Activated naive CD8-positive, alpha-beta T cell treated with anti-CD3 and anti-CD28 coated beads for 36 hours (primary cell): Measurements from ENCODE around the gene AICDA. TPM values are rescaled to one million over a fixed set of nuclear protein-coding genes. Genes with fewer than 3 reads are reported as not detected.
"Not testable (repeated sequence)": the region's sequence is repeated elsewhere in the genome, so short reads cannot be mapped to it uniquely, and the experiment has no call there.

Experiments
- DNase-seq: peaks from one replicate; pipeline ENCODE4 v3.0.0; 2021
- H3K27ac Mint-ChIP-seq: one replicate; pipeline ENCODE4 v1.8.0; 2022; ENCODE audit warnings: mild to moderate bottlenecking, moderate library complexity, mixed read lengths
- H3K27me3 Mint-ChIP-seq: one replicate; pipeline ENCODE4 v1.8.0; 2022; ENCODE audit warnings: mild to moderate bottlenecking, mixed read lengths
- H3K36me3 Mint-ChIP-seq: one replicate; pipeline ENCODE4 v1.8.0; 2021; ENCODE audit warnings: mild to moderate bottlenecking, mixed read lengths
- H3K4me1 Mint-ChIP-seq: one replicate; pipeline ENCODE4 v1.8.0; 2021; ENCODE audit warnings: mixed read lengths
- H3K4me3 Mint-ChIP-seq: one replicate; pipeline ENCODE4 v1.8.0; 2022; ENCODE audit warnings: mild to moderate bottlenecking, moderate library complexity, mixed read lengths
- H3K9me3 Mint-ChIP-seq: one replicate; pipeline ENCODE4 v1.8.0; 2022; ENCODE audit warnings: mixed read lengths
- total RNA-seq, 2 experiments: library from RNA; stranded (reverse); gene quantifications; one replicate each; pipeline ENCODE4 v1.2.3, GENCODE V29; 2021

Gene AICDA
- not detected for total RNA-seq

DNA sequence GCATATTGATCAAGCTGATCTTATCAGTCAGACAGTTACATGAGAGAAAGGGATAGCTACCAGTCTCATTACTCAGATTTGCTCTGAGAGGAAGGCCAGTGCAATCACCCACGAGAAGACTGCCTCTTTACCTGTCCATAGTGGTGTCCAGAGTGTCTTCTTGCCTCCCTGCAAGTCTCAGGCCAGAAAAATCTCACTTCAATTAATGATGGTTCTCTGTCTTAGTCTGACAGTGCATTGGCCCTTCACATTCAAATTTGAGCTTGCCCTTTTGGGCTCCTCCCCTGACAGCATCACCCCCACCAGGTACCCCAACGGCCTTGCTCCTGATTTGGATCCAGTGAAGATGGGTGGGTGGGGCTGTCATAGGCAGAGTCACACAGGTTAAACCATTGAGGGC is at the start of gene AICDA:
Gene AICDA (minus strand): TSS at position 231 of the 400 bp plus-strand sequence. CDS start 92 bp downstream, at position 139.
- Mint-ChIP-seq H3K4me1 (peaks cover 8% of the 10 kb centered on the region), H3K36me3 (no peaks in the 10 kb centered on the region), H3K27ac (no peak within 1 kb of the TSS), H3K9me3 (peaks cover 2% of the 10 kb centered on the region), H3K27me3 (no peaks in the 10 kb centered on the region), H3K4me3 (no peak within 1 kb of the TSS)
- no peak for DNase-seq

DNA sequence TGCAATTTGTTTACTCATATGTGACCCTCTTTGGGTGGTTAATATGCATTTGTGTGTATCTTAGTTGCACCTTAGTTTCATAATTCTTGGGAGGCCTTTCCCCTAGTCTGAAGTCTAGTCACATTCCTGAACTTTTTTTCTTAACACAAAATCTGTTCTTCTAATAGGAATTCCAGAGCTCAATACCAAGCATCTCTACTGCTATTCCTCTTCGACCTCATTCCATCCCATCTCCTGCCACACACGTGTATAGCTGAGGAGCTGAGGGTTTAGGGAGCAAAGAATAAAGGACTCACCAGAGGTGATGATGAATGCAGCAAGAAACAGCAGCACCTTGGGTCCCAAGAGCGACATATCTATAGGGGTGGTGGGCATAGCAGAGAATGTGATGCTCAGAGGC is 49.1 kb upstream of the AICDA start:
- H3K4me3 Mint-ChIP-seq: no peak overlapping the region
- no peak overlapping the region for H3K27ac Mint-ChIP-seq
- no peaks in the 10 kb centered on the region for H3K9me3 Mint-ChIP-seq
- no peaks in the 10 kb centered on the region for H3K27me3 Mint-ChIP-seq
- no peaks in the 10 kb centered on the region for H3K36me3 Mint-ChIP-seq
- DNase-seq: no peak
- H3K4me1 Mint-ChIP-seq: no peaks in the 10 kb centered on the region

DNA sequence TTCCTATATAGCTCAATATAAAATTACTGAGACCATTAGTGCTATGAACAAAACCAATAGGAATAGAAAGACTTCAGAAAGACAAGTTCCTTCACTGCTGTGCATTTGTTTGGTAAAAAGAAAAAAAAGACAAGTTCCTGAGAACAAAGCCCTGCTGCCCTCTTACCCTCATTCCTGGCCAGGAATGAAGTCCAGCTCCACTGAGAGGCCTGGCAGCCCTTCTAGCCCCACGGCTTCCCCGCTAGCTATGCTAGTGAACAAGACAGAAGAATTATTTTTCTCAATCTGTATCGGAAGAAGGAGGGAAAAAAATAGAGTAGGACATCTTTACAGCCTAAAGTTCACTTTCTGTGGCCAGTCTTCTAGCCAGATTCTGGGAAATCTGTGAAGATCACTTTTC is 48.4 kb upstream of the AICDA start:
- DNase-seq: no peak
- Mint-ChIP-seq H3K27ac (no peak overlapping the region), H3K27me3 (no peaks in the 10 kb centered on the region), H3K4me1 (no peaks in the 10 kb centered on the region), H3K36me3 (no peaks in the 10 kb centered on the region), H3K9me3 (no peaks in the 10 kb centered on the region), H3K4me3 (no peak overlapping the region)

DNA sequence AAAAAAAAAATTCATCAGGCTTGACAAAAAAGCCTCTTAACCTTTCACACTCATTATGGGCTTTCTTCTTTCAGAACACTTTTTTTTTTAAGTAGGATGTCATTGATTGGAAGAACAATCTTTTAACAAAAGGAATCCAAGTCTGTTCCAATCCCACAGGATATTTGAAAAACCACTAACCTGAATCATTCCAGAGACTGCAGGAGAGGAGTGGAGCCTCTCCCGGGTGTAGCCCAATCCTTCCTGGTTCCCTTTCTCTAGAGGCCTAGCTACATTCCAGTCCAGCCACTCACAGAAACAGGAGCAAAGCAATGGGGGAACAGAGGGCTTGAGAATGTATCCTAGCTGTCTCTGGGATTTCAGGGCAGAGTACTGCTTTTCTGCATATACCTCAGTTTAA is 45.7 kb upstream of the AICDA start:
- no peaks in the 10 kb centered on the region for H3K36me3 Mint-ChIP-seq
- H3K4me1 Mint-ChIP-seq: no peaks in the 10 kb centered on the region
- H3K27ac Mint-ChIP-seq: no peak overlapping the region

DNA sequence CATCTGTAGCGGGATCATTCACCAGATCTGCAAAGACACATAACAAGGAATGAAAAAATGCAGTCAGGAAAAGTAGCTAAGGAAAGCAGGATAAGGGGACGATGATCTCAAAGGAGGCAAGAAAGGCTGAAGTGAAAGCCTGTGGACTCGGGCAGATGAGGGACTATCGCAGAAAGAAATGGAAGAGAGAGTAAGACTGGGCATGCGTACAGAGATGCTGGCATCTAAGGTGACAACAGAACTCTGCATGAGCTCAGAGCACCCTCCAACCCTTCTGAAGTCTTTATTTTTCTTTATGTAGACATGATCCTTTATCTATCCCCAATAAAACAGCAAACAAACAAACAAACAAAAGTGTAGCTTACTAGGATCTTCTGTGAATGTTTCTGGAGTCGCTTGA is 42.8 kb upstream of the AICDA start:
- Mint-ChIP-seq H3K27ac (no peak overlapping the region), H3K27me3 (no peaks in the 10 kb centered on the region), H3K4me3 (no peak overlapping the region), H3K4me1 (no peaks in the 10 kb centered on the region), H3K36me3 (no peaks in the 10 kb centered on the region), H3K9me3 (no peaks in the 10 kb centered on the region)
- no peak for DNase-seq

More for the DNA sequence above, 45.7 kb upstream of the AICDA start:
- Mint-ChIP-seq H3K9me3 (no peaks in the 10 kb centered on the region), H3K4me3 (no peak overlapping the region), H3K27me3 (no peaks in the 10 kb centered on the region)
- DNase-seq: no peak

DNA sequence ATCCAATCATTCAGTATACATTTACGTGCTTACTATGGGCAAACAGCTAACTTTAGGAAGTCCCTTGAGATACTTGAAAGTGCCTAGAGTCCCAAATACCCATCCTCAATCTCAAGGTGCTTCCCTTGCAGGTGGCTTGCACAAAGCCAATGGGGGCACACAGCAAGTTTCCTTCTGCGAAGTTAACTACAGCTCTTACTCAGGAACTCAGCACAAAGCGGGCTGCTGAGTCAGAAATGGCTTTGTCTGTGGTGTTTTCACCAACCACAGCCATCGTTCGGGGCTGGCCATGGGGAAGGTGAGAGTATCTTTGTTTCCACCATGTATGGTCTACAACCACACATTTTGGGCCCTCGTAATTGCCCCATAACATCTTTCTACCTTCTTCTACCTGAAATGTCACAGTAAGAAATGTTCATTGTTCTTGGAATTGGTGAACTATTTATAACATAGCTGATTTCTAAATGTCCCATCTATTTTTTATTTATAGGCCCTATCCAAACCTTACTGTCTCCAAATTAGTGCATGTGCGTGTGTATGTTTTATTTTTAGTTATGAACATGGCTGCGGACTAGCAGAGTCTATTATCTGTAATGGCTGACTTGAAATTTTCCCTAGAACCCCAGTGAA is 36.0 kb upstream of the AICDA start:
- Mint-ChIP-seq H3K9me3 (peaks cover 2% of the 10 kb centered on the region), H3K4me1 (peaks cover 42% of the 10 kb centered on the region), H3K4me3 (no peak overlapping the region), H3K27ac (peak overlapping the region; percentile 68), H3K27me3 (no peaks in the 10 kb centered on the region), H3K36me3 (no peaks in the 10 kb centered on the region)
- peak; percentile 86 for DNase-seq

DNA sequence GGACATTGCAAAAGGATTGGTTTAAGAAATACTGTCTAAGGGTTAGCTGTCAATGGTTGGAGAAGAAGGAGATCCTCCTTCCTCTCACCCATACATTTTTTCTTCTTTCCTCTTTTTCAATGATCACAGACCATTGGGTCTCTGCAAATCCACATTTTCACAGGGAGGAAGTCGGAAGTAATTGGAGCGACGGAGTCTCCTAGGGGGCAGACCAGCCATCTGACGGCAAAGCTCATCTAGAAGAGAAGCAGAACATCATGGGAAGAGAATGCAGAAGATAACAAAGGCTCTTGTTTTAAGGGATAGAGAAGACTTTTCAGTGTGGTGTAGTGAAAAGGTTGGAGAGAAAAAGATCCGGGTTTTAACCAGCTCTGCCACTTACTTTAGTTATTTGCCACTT is 35.3 kb upstream of the AICDA start:
- Mint-ChIP-seq H3K4me1 (peaks cover 46% of the 10 kb centered on the region), H3K9me3 (peaks cover 5% of the 10 kb centered on the region), H3K27me3 (no peaks in the 10 kb centered on the region), H3K4me3 (no peak overlapping the region), H3K36me3 (no peaks in the 10 kb centered on the region), H3K27ac (no peak overlapping the region)
- DNase-seq: no peak

DNA sequence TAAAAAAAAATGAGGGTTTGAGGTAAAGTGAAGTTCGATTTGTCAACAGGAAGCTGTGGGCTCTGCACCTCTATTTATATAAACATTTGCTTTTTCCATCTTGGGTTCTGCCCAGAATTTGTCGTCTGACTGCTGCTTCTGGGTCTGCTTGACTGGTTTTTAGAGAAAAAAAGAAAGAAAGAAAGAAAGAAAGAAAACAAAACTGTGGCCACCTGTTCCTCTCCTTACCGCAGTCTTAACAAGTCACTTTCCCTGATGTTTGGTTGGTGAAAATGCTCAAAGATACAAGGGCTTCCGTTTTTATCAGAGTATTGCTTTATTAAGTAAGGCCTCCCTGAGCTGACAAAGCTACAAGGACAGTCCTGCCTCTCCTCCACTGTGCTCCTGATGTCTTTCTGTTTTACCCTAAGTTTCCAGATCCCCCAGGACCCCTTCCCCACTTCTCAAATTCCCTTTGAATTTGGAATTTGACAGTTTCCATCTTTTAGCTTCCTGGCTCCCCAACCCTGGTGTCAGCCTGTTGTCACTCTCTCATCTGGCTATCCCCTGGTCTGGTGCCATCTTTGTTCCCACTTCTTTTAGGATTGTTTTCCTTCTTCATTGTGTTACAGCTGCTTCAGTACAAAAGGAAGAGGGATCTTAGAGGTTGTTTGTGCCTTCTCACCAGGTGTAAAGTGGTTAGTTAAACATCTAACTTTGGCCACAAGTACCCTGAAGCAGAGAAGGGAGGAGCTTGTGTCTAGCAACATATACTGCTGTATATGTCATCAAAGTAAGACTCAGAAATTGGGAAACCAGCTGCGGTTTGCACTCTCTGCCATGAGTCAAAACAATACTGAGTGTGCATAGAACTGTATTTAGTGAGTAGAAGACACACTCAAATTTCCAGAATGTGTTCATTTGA is 31.9 kb upstream of the AICDA start:
- peaks cover 5% of the 10 kb centered on the region for H3K9me3 Mint-ChIP-seq
- peaks cover 43% of the 10 kb centered on the region for H3K4me1 Mint-ChIP-seq
- H3K27me3 Mint-ChIP-seq: no peaks in the 10 kb centered on the region
- H3K4me3 Mint-ChIP-seq: peak overlapping the region; percentile 62
- peak overlapping the region; percentile 88 for H3K27ac Mint-ChIP-seq
- peak; percentile 59 for DNase-seq
- H3K36me3 Mint-ChIP-seq: no peaks in the 10 kb centered on the region

DNA sequence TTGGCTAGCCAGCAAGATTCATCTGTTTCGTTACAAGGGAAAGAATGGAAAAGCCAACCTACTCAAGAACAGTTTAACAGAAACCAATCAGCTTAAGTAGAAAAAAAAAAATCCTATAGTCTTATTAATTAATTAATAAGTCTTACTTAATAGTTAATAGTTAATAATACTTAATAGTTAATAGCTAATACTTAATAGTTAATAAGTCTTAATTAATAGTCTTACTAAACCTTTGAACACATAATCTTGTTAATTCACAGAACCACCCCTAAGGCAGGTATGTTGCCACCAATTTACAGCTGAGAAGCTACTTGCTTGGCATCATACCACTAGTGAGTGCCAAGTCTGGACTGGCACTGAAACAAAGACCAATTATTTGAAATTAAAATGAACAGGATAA is 30.1 kb upstream of the AICDA start:
- no peaks in the 10 kb centered on the region for H3K36me3 Mint-ChIP-seq
- no peaks in the 10 kb centered on the region for H3K27me3 Mint-ChIP-seq
- H3K4me3 Mint-ChIP-seq: no peak overlapping the region
- peaks cover 5% of the 10 kb centered on the region for H3K9me3 Mint-ChIP-seq
- no peak overlapping the region for H3K27ac Mint-ChIP-seq
- peaks cover 28% of the 10 kb centered on the region for H3K4me1 Mint-ChIP-seq
- DNase-seq: no peak

DNA sequence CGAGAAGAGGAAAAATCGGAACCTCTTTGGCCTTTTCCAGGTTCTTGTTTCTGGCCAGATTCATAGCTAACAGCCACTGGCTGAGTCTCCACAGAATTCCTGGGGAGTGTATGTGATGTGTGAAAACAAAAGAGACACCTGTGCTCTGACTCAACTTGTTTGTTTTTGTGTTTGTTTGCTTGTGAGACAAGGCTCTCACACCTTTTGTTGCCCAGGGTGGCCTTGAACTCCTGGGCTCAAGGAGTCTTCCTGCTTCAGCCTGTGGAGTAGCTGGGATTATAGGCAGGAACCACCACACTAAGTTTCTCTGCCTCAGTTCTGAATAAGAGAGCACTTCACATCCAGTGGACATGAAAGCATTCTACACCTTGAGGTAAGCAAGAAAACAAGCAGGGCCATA is 27.3 kb upstream of the AICDA start:
- Mint-ChIP-seq H3K4me3 (no peak overlapping the region), H3K27ac (no peak overlapping the region), H3K36me3 (no peaks in the 10 kb centered on the region), H3K4me1 (peaks cover 15% of the 10 kb centered on the region), H3K9me3 (peaks cover 5% of the 10 kb centered on the region), H3K27me3 (no peaks in the 10 kb centered on the region)
- DNase-seq: no peak

DNA sequence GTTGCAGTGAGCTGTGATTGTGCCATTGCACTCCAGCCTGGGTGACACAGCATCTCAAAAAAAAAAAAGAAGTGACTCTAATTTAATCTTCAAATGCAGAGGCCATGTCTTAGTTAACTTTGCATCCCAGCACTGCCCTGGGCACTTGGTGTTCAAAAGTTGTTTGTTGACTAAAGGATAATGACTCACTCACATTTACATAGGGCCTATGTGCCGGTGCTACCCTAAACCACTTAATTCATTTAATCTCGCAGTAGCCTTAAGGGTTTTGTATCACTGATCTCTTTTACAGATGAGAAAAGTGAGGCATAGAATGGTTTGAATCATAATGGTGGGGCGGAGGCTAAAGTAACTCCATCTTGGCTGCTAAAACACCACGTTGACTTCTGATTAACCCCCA is 26.3 kb upstream of the AICDA start:
- Mint-ChIP-seq H3K4me1 (peaks cover 7% of the 10 kb centered on the region), H3K27ac (no peak overlapping the region), H3K27me3 (no peaks in the 10 kb centered on the region), H3K36me3 (no peaks in the 10 kb centered on the region), H3K4me3 (no peak overlapping the region), H3K9me3 (peaks cover 5% of the 10 kb centered on the region)
- DNase-seq: no peak

DNA sequence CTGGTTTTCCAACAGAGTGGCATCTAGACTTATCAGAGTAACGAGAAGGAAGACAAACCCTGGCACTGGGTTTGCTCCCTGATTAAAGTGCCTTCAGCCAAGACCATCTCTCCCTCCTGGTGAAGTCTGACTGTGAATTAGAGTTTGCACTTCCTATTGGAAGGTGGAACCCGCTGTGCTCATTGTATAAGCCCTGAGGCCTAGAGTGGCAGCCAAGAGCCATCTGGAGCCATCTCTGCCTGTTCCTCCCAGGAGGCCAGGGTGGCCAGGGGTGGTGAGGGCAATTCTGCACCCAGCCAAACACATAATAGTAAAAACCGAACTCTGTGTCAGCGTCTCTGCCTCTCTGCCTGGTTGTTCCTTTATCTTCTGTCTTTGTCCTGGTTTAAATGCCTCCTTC is 25.0 kb upstream of the AICDA start:
- Mint-ChIP-seq H3K4me3 (no peak overlapping the region), H3K27ac (no peak overlapping the region), H3K36me3 (no peaks in the 10 kb centered on the region), H3K4me1 (no peaks in the 10 kb centered on the region), H3K9me3 (no peaks in the 10 kb centered on the region), H3K27me3 (no peaks in the 10 kb centered on the region)
- no peak for DNase-seq

DNA sequence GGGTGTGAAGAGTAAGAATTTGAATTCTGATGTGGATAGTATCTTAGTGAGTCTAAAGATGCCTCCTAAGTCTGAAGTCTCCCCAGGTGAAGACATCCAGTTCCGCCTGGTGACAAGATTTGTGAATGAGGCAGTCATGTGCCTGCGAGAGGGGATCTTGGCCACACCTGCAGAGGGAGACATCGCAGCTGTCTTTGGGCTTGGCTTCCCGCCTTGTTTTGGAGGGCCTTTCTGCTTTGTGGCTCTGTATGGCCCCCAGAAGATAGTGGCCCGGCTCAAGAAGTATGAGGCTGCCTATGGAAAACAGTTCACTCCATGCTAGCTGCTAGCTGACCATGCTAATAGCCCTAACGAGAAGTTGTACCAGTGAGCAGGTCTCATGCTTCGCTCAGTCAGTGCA is 24.6 kb upstream of the AICDA start:
- no peak for DNase-seq
- Mint-ChIP-seq H3K27ac (no peak overlapping the region), H3K9me3 (no peaks in the 10 kb centered on the region), H3K4me1 (no peaks in the 10 kb centered on the region), H3K4me3 (no peak overlapping the region), H3K36me3 (no peaks in the 10 kb centered on the region), H3K27me3 (no peaks in the 10 kb centered on the region)

DNA sequence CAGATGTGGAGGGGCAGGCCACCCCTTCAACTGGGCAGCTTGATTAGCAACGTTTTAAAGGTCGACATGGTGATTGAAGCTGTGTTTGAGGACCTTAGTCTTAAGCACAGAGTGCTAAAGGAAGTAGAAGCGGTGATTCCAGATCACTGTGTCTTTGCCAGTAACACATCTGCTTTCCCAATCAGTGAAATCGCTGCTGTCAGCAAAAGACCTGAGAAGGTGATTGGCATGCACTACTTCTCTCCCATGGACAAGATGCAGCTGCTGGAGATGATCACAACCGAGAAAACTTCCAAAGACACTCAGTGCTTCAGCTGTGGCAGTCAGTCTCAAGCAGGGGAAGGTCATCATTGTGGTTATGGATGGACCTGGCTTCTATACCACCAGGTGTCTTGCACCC is 23.9 kb upstream of the AICDA start:
- Mint-ChIP-seq H3K27me3 (no peaks in the 10 kb centered on the region), H3K4me3 (no peak overlapping the region), H3K9me3 (no peaks in the 10 kb centered on the region), H3K36me3 (no peaks in the 10 kb centered on the region), H3K4me1 (no peaks in the 10 kb centered on the region), H3K27ac (no peak overlapping the region)
- no peak for DNase-seq

DNA sequence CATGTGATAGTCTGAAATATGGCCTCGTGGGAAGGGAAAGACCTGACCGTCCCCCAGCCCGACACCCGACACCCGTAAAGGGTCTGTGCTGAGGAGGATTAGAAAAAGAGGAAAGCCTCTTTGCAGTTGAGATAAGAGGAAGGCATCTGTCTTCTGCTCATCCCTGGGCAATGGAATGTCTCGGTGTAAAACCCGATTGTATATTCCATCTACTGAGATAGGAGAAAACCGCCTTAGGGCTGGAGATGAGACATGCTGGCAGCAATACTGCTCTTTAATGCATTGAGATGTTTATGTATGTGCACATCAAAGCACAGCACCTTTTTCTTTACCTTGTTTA is 23.3 kb upstream of the AICDA start:
- H3K27ac Mint-ChIP-seq, DNase-seq, H3K36me3 Mint-ChIP-seq, H3K9me3 Mint-ChIP-seq, H3K4me1 Mint-ChIP-seq, H3K27me3 Mint-ChIP-seq, H3K4me3 Mint-ChIP-seq: not testable (repeated sequence)
